LNCAP (cell line): Measurements from ENCODE around the gene TNFRSF17.

ENCODE experiments used
- TF ChIP-seq, protein P1 (sequence below): fragments of 450-650 bp; IDR thresholded peaks from 2 replicates; pipeline ENCODE4 v1.5.1; 2017; ENCODE audit warnings: mild to moderate bottlenecking

TNFRSF17 gene

DNA sequence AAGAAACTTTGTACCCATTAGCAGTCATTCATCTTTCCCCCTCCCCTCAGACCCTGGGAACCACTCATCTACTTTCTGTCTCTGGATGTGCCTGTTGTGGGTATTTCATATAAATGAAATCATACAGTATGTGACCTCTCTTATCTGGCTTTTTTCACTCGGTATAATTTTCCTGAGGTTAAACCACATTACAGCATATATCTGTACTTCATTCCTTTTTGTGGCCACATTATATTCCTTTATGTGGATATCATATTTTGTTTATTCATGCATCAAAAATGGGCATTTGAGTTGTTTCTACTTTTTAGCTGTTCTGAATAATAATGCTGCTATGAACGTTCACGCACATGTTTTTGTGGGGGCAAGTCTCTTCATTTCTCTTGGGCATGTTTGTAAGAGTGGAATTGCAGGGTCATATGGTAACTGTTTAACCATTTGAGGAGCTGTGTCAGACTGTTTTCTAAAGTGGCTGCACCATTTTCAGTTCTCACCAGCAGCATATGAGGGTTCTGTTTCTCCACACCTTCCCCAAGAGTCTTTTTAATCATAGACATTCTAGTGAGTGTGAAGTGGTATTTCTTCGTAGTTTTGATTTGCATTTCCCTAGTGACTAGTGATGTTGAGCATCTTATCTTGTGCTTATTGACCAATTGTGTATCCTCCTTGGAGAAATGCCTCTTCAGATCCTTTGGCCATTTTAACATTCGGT is 15.3 kb downstream of the TNFRSF17 start:
- TF ChIP-seq, protein P1, sequence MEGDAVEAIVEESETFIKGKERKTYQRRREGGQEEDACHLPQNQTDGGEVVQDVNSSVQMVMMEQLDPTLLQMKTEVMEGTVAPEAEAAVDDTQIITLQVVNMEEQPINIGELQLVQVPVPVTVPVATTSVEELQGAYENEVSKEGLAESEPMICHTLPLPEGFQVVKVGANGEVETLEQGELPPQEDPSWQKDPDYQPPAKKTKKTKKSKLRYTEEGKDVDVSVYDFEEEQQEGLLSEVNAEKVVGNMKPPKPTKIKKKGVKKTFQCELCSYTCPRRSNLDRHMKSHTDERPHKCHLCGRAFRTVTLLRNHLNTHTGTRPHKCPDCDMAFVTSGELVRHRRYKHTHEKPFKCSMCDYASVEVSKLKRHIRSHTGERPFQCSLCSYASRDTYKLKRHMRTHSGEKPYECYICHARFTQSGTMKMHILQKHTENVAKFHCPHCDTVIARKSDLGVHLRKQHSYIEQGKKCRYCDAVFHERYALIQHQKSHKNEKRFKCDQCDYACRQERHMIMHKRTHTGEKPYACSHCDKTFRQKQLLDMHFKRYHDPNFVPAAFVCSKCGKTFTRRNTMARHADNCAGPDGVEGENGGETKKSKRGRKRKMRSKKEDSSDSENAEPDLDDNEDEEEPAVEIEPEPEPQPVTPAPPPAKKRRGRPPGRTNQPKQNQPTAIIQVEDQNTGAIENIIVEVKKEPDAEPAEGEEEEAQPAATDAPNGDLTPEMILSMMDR = no peak

DNA sequence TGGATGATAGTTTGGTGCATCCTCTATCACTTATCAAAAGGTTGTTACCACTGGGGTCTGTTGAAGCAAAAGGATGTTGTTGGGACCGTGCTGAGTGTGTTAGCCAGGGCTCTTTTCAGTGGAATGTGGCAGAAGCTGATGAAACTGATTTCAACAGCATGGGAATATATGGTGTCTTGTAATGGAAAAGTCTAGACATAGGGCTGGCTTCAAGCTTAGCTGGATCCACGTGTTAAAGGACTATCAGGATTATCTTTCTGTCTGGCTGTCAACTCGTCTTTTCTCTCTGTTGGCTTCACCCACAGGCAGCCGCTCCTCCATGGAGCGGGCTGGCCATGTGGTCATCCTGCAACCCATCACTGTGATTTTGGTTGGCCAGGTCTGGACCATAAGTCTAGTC is 20.2 kb downstream of the TNFRSF17 start:
- TF ChIP-seq, protein P1 = no peak

DNA sequence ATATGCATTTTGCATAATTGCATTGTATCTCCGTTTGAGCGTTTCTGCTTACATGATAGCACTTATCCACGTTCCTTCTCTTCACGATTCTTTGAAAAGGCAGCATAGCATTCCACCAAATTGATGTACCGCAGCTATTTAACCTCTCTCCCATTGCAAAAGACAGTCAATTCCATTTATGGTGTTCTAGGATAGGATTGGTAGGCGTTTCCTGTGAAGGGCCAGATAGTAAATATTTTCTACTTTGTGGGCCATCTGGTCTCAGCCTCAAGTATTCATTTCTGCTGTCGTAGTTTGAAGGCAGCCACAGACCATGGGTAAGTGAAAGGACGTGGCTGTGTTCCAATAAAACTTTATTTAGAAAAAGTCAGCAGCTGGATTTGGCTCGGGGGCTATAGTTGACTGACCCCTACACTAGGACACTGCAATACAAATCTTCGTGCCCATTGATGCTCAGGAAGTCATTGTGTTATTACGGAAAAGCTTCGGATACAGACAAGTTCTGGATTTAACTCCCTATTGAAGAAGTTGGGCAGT is 21.6 kb downstream of the TNFRSF17 start:
- TF ChIP-seq, protein P1 = no peak

DNA sequence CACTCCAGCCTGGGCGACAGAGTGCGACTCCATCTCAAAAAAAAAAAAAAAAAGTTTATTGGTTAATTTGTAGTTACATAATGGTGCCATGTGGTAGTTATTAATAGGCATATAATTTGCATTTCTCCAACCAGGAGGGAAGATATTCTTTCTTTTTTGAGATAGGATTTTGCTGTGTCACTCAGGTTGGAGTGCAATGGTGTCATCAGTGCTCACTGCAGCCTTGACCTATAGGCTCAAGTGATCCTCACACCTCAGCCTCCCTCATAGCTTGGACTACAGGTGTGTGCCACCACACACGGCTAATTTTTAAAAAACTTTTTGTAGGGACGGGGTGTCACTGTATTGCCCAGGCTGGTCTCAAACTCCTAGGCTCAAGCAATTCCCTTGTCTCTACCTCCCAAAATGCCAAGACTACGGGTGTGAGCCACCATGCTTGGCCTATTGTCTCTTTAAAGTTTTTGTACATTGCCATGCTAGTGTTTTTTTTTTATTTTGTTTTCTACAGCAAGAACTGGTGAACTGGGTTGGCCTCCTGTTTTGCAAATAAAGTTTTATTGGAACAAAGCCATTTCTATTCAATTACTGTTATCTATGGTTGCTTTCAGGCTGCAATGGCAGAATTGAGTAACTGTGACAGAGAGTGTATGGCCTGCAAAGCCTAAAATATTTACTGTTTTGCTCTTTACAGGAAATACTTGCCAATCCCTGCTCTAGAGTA is 23.4 kb downstream of the TNFRSF17 start:
- TF ChIP-seq, protein P1 = no peak

DNA sequence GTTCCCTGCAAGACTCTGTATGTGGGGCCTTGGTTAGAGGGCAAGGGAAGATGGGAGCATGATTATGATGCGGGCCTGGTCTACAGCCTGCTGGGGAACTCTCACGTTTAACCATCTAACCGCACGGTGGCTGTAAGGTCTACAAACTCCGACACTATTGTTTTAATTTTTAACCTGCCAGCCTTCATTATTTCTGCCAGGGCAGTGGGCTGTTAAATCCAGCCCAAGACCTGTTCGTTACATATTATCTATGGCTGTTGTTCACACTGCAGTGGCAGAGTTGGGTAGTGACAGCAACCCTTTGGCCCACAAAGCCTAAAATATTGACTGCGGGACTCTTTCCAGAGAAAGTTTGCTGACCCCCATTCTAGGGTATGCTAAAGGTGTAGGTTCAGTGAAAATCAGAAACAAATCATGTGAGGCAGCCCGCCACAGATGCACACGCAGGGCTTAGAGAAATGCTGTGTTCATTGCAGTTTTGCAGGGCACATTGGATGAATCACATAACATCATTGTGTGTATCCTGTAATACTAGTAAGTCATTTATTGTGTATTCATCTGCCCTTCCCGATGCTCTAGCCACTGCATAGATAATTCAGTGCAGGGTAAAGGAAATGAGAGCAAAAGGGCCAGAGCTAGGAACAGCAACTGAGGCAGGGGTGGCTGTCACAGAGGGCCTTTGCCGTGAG is 25.8 kb downstream of the TNFRSF17 start:
- TF ChIP-seq, protein P1 = no peak

DNA sequence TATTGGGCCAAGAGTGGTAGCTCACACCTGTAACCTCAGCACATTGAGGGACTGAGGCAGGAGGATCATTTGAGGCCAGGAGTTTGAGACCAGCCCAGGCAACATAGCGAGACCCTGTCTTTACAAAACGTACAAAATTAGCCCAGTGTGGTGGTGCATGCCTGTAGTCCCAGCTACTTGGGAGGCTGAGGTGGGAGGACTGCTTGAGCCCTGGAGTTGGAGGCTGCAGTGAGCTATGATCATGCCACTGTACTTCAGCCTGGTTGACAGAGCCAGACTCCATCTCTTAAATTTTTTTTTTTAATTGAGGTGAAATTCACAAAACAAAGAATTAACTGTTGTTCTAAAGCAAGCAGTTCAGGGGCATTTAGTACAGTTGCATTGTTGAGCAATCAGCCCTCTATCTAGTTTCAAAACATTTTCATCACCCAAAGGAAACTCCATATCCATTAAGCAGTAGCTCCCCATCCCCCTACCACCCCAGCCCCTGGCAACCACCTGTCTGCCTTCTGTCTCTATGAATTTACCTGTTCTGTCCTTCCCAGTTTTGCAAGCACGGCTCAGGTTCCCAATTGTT is 27.1 kb downstream of the TNFRSF17 start:
- TF ChIP-seq, protein P1 = no peak
